ENCODE results near the gene INAFM2. TPM values are rescaled to one million over a fixed set of nuclear protein-coding genes. Genes with fewer than 3 reads are reported as not detected.

INAFM2 gene
- total and polyA plus RNA-seq, 7 experiments from 2014 or later, result 2.0 to 21.2 (median 8.4) TPM

GRCh38 chr15:40306908-40307307, 16.6 kb upstream of the INAFM2 start:
- Mint-ChIP-seq H3K9me3 (no peaks in the 10 kb centered on the region), H3K27ac (peak overlapping the region; percentile 91 to 99 (median 96)), H3K4me3 (peak overlapping the region; percentile 93 to 99 (median 96)), H3K36me3 (peaks cover 0 to 21% (median 7%) of the 10 kb centered on the region in 5 donors), H3K4me1 (peaks cover 31 to 55% (median 48%) of the 10 kb centered on the region in 7 donors), H3K27me3 (peaks cover 0 to 6% (median 0%) of the 10 kb centered on the region in 5 donors)
- H3K9me3 ChIP-seq (ENCODE audit: control insufficient read depth in 2 of 3, low read length in 3 of 3), result no peaks in the 10 kb centered on the region
- DNase-seq, result peak in 1 of 9 donors; percentile 32
- H3K27me3 ChIP-seq (ENCODE audit: control insufficient read depth in 2 of 2, insufficient read depth in 2 of 2, low read length in 2 of 2), result no peaks in the 10 kb centered on the region
- intact Hi-C loops (cut with micrococcal nuclease), result loop anchor here (1.0 to 5.0 kb wide), 5 partner anchors 14 to 146 kb away; partner anchors contain the start of genes ANKRD63 (in 1 of the 2), BUB1B (in 1 of the 2) and DISP2 (in 1 of the 2)
- peak overlapping the region; percentile 99 for H3K4me3 ChIP-seq (ENCODE audit: low read length)
- peaks cover 16 to 22% of the 10 kb centered on the region in 2 donors for H3K4me1 ChIP-seq (ENCODE audit: control insufficient read depth in 2 of 2, insufficient read depth in 2 of 2, low read length in 2 of 2)
- POLR2A ChIA-PET, result interaction anchor here (0.6 to 6.4 kb wide), 11 partner anchors 12 to 198 kb away, joined by 3 to 93 read pairs (median 23); partner anchors contain the start of genes ANKRD63, BAHD1 and INAFM2
- H3K27ac ChIP-seq (ENCODE audit: low read depth, low read length), result peak overlapping the region; percentile 94
- ATAC-seq, result no peak
- CTCF ChIA-PET, result interaction anchor here (0.7 to 19.9 kb wide), 14 partner anchors 14 to 261 kb away, joined by 3 to 366 read pairs (median 6); partner anchors contain the start of genes ANKRD63, CCDC9B and INAFM2
- H3K36me3 ChIP-seq (ENCODE audit: control insufficient read depth in 2 of 3, insufficient read depth in 3 of 3, low read length in 3 of 3), result peaks cover 0 to 36% (median 8%) of the 10 kb centered on the region in 3 experiments

- Histone ChIP-seq H3K36me3 (ENCODE audit: control insufficient read depth in 2 of 3, insufficient read depth in 3 of 3, low read length in 3 of 3) (peaks cover 0 to 29% (median under 1%) of the 10 kb centered on the region in 3 experiments), H3K9me3 (ENCODE audit: control insufficient read depth in 2 of 3, low read length in 3 of 3) (no peaks in the 10 kb centered on the region), H3K4me1 (ENCODE audit: control insufficient read depth in 2 of 2, insufficient read depth in 2 of 2, low read length in 2 of 2) (peaks cover 16 to 22% of the 10 kb centered on the region in 2 donors), H3K27ac (ENCODE audit: low read depth, low read length) (peak within 1 kb of the TSS; percentile 94), H3K27me3 (ENCODE audit: control insufficient read depth in 2 of 2, insufficient read depth in 2 of 2, low read length in 2 of 2) (no peaks in the 10 kb centered on the region), H3K4me3 (ENCODE audit: low read length) (peak within 1 kb of the TSS; percentile 99)
- ATAC-seq, result peak; percentile 83
- no peaks in the 10 kb centered on the region for H3K9me3 Mint-ChIP-seq
- ChIA-PET POLR2A (interaction anchor here (0.5 to 6.4 kb wide), 18 partner anchors 12 to 372 kb away, joined by 3 to 93 read pairs (median 4); partner anchors contain the start of genes ANKRD63, BAHD1, BMF and INAFM2), CTCF (interaction anchor here (0.8 to 19.9 kb wide), 17 partner anchors 10 to 262 kb away, joined by 3 to 366 read pairs (median 4); partner anchors contain the start of genes ANKRD63, CCDC9B and INAFM2)
- peaks cover 31 to 62% (median 48%) of the 10 kb centered on the region in 7 donors for H3K4me1 Mint-ChIP-seq
- peak within 1 kb of the TSS; percentile 93 to 99 (median 96) for H3K4me3 Mint-ChIP-seq
- H3K27me3 Mint-ChIP-seq, result peaks cover 0 to 13% (median 0%) of the 10 kb centered on the region in 5 donors
- H3K36me3 Mint-ChIP-seq, result peaks cover 0 to 16% (median 7%) of the 10 kb centered on the region in 5 donors
- peak; percentile 57 to 83 (median 79) for DNase-seq
- intact Hi-C loops (cut with micrococcal nuclease), result loop anchor here (1.0 to 5.0 kb wide), 7 partner anchors 14 to 147 kb away; partner anchors contain the start of genes ANKRD63 (in 1 of the 2), BUB1B (in 1 of the 2), DISP2 (in 1 of the 2) and INAFM2 (in 1 of the 2)
- H3K27ac Mint-ChIP-seq, result peak within 1 kb of the TSS; percentile 93 to 99 (median 97)
Measured at GRCh38 chr15:40307421-40308211, 15.9 kb upstream of the INAFM2 start, which contains the start of gene PLCB2. PLCB2 (minus strand) TSS chr15:40307935; CDS start chr15:40307672, 263 bp downstream.

- Mint-ChIP-seq H3K27me3 (peaks cover 0 to 28% (median 0%) of the 10 kb centered on the region in 5 donors), H3K36me3 (peaks cover 0 to 2% (median 0%) of the 10 kb centered on the region in 5 donors), H3K4me3 (peak overlapping the region; percentile 93 to 99 (median 96)), H3K9me3 (no peaks in the 10 kb centered on the region), H3K4me1 (peaks cover 35 to 65% (median 54%) of the 10 kb centered on the region in 7 donors), H3K27ac (peak overlapping the region; percentile 84 to 99 (median 97))
- peaks cover 32% of the 10 kb centered on the region in 2 donors for H3K4me1 ChIP-seq (ENCODE audit: control insufficient read depth in 2 of 2, insufficient read depth in 2 of 2, low read length in 2 of 2)
- no peaks in the 10 kb centered on the region for H3K27me3 ChIP-seq (ENCODE audit: control insufficient read depth in 2 of 2, insufficient read depth in 2 of 2, low read length in 2 of 2)
- H3K9me3 ChIP-seq (ENCODE audit: control insufficient read depth in 2 of 3, low read length in 3 of 3), result no peaks in the 10 kb centered on the region
- peak overlapping the region; percentile 99 for H3K4me3 ChIP-seq (ENCODE audit: low read length)
- CTCF ChIA-PET, result interaction anchor here (0.9 to 19.9 kb wide), 14 partner anchors 8 to 92 kb away, joined by 3 to 366 read pairs (median 6); partner anchors contain the start of genes CCDC9B and INAFM2
- POLR2A ChIA-PET, result interaction anchor here (0.7 to 6.4 kb wide), 13 partner anchors 10 to 273 kb away, joined by 3 to 93 read pairs (median 3); partner anchors contain the start of genes ANKRD63 and INAFM2
- no peak for ATAC-seq
- intact Hi-C loops (cut with micrococcal nuclease), result loop anchor here in 1 of 2 donors (2.0 to 5.0 kb wide), 2 partner anchors 48 to 59 kb away; partner anchors contain the start of gene DISP2
- H3K36me3 ChIP-seq (ENCODE audit: control insufficient read depth in 2 of 3, insufficient read depth in 3 of 3, low read length in 3 of 3), result peaks cover 0 to 12% (median 0%) of the 10 kb centered on the region in 3 experiments
- peak overlapping the region; percentile 94 for H3K27ac ChIP-seq (ENCODE audit: low read depth, low read length)
- DNase-seq, result no peak
Measured at GRCh38 chr15:40309344-40309862, 14.1 kb upstream of the INAFM2 start.

- Mint-ChIP-seq H3K4me3 (peak overlapping the region; percentile 33 to 98 (median 94)), H3K27me3 (peaks cover 0 to 35% (median 0%) of the 10 kb centered on the region in 5 donors), H3K36me3 (no peaks in the 10 kb centered on the region), H3K4me1 (peaks cover 30 to 63% (median 46%) of the 10 kb centered on the region in 7 donors), H3K27ac (peak overlapping the region; percentile 75 to 98 (median 94)), H3K9me3 (no peaks in the 10 kb centered on the region)
- Histone ChIP-seq H3K36me3 (ENCODE audit: control insufficient read depth in 2 of 3, insufficient read depth in 3 of 3, low read length in 3 of 3) (peaks cover 0 to 8% (median 0%) of the 10 kb centered on the region in 3 experiments), H3K4me3 (ENCODE audit: low read length) (no peak overlapping the region), H3K27me3 (ENCODE audit: control insufficient read depth in 2 of 2, insufficient read depth in 2 of 2, low read length in 2 of 2) (no peaks in the 10 kb centered on the region), H3K9me3 (ENCODE audit: control insufficient read depth in 2 of 3, low read length in 3 of 3) (no peaks in the 10 kb centered on the region), H3K27ac (ENCODE audit: low read depth, low read length) (no peak overlapping the region), H3K4me1 (ENCODE audit: control insufficient read depth in 2 of 2, insufficient read depth in 2 of 2, low read length in 2 of 2) (peaks cover 32% of the 10 kb centered on the region in 2 donors)
- intact Hi-C loops (cut with micrococcal nuclease), result loop anchor here (1.0 kb wide), 2 partner anchors 31 to 93 kb away; no protein-coding TSS in a partner anchor
- DNase-seq (peak in 8 of 9 donors; percentile 41 to 68 (median 54)), ATAC-seq (peak; percentile 37)
- ChIA-PET CTCF (interaction anchor here (0.7 to 19.9 kb wide), 19 partner anchors 7 to 1718 kb away, joined by 3 to 366 read pairs (median 5); partner anchors contain the start of genes ANKRD63, CCDC9B and INAFM2), POLR2A (interaction anchor here (0.6 to 6.4 kb wide), 9 partner anchors 9 to 261 kb away, joined by 3 to 93 read pairs (median 4); partner anchors contain the start of gene INAFM2)
Measured at GRCh38 chr15:40310001-40310959, 13.2 kb upstream of the INAFM2 start.

GRCh38 chr15:40310993-40311392, 12.5 kb upstream of the INAFM2 start:
- Histone ChIP-seq H3K36me3 (ENCODE audit: control insufficient read depth in 2 of 3, insufficient read depth in 3 of 3, low read length in 3 of 3) (peaks cover 0 to 3% (median 0%) of the 10 kb centered on the region in 3 experiments), H3K4me3 (ENCODE audit: low read length) (no peak overlapping the region), H3K27ac (ENCODE audit: low read depth, low read length) (no peak overlapping the region), H3K4me1 (ENCODE audit: control insufficient read depth in 2 of 2, insufficient read depth in 2 of 2, low read length in 2 of 2) (peaks cover 27 to 29% of the 10 kb centered on the region in 2 donors), H3K27me3 (ENCODE audit: control insufficient read depth in 2 of 2, insufficient read depth in 2 of 2, low read length in 2 of 2) (no peaks in the 10 kb centered on the region), H3K9me3 (ENCODE audit: control insufficient read depth in 2 of 3, low read length in 3 of 3) (no peaks in the 10 kb centered on the region)
- peak overlapping the region in 2 of 9 donors; percentile 60 to 75 for H3K27ac Mint-ChIP-seq
- DNase-seq (no peak), ATAC-seq (no peak)
- no peak overlapping the region for H3K4me3 Mint-ChIP-seq
- no peaks in the 10 kb centered on the region for H3K9me3 Mint-ChIP-seq
- ChIA-PET POLR2A (interaction anchor here (0.6 to 6.4 kb wide), 4 partner anchors 8 to 32 kb away, joined by 3 to 93 read pairs (median 17); partner anchors contain the start of gene INAFM2), CTCF (interaction anchor here (0.8 to 19.9 kb wide), 11 partner anchors 10 to 1717 kb away, joined by 3 to 366 read pairs (median 5); partner anchors contain the start of genes ANKRD63, CCDC9B and INAFM2)
- intact Hi-C loops (cut with micrococcal nuclease), result loop anchor here (1.0 kb wide), 2 partner anchors 32 to 94 kb away; no protein-coding TSS in a partner anchor
- peaks cover 30 to 62% (median 45%) of the 10 kb centered on the region in 7 donors for H3K4me1 Mint-ChIP-seq
- peaks cover 0 to 42% (median 0%) of the 10 kb centered on the region in 5 donors for H3K27me3 Mint-ChIP-seq
- no peaks in the 10 kb centered on the region for H3K36me3 Mint-ChIP-seq

All from naive thymus-derived CD4-positive, alpha-beta T cell (primary cell).